Endothelial cell of umbilical vein (primary cell): ENCODE data around the gene C2CD4B. TPM values are rescaled to one million over a fixed set of nuclear protein-coding genes. Genes with fewer than 3 reads are reported as not detected.

Source experiments
- BruUV-seq: library from RNA; stranded (reverse); fragments of 400-500 nt; replicated peaks from 2 replicates; lab custom pipeline; 2021; lab: Mats Ljungman, UMichigan
- CTCF ChIA-PET: fragments of 300-600, 350-600 bp; sonication (Branson Sonifier 250); formaldehyde crosslinking; loops from one replicate; lab custom pipeline; 2021; ENCODE audit warnings: antibody characterized with exemption, inconsistent platforms; lab: Charles Lee
- POLR2A ChIA-PET: fragments of 300-600, 350-600 bp; sonication (Branson Sonifier 250); formaldehyde crosslinking; loops from one replicate; lab custom pipeline; 2021; ENCODE audit warnings: antibody characterized with exemption, inconsistent platforms; lab: Charles Lee
- DNase-seq: peaks from one replicate; pipeline ENCODE4 v3.0.0-alpha.2; 2011; ENCODE audit warnings: low read depth, low spot score
- FAIRE-seq: peaks from 2 replicates; lab custom pipeline; 2011; peaks lifted over from hg19 to GRCh38; lab: Jason Lieb, UNC
- H2AFZ ChIP-seq: 2 replicates; pipeline ENCODE4 v1.6.0; 2012; ENCODE audit warnings: low read depth, low read length, control low read depth, inconsistent platforms
- H3K27ac ChIP-seq: 2 replicates; pipeline ENCODE4 v1.5.1; 2011; ENCODE audit warnings: low read depth, mild to moderate bottlenecking, control low read depth, low read length, moderate library complexity; ENCODE audit not compliant: insufficient read depth
- H3K27me3 ChIP-seq, 2 experiments: 2 replicates each; pipeline versions ENCODE4 v1.6.0 to v1.6.1; 2011; ENCODE audit warnings: low read length in 2 of 2, mixed read lengths in 1 of 2; ENCODE audit not compliant: control insufficient read depth in 2 of 2, insufficient read depth in 2 of 2
- H3K36me3 ChIP-seq, 2 experiments: 2 replicates in 1 of 2; 3 replicates in 1 of 2; pipeline ENCODE4 v1.5.1; 2011; ENCODE audit warnings: low read length in 2 of 2, mild to moderate bottlenecking in 1 of 2, moderate library complexity in 1 of 2; ENCODE audit not compliant: control insufficient read depth in 2 of 2, insufficient read depth in 2 of 2; ENCODE audit errors: extremely low read depth in 1 of 2
- H3K4me1 ChIP-seq: 3 replicates; pipeline ENCODE4 v1.5.1; 2011; ENCODE audit warnings: mild to moderate bottlenecking, low read length; ENCODE audit not compliant: control insufficient read depth, insufficient read depth; ENCODE audit errors: extremely low read depth
- H3K4me2 ChIP-seq: 2 replicates; pipeline ENCODE4 v1.6.1; 2011; ENCODE audit warnings: low read length, control low read depth, mixed read lengths; ENCODE audit not compliant: insufficient read depth
- H3K4me3 ChIP-seq, 3 experiments: fragments of 200-600 bp in 1 of 3; sonication (generic), shearing (Covaris generic) in 1 of 3; replicated peaks in 1 of 3; 2 replicates each; pipeline ENCODE4 v1.5.1; 2011 to 2016; ENCODE audit warnings: control low read depth in 3 of 3, low read length in 3 of 3, mild to moderate bottlenecking in 2 of 3, inconsistent platforms in 1 of 3, low read depth in 1 of 3, moderate library complexity in 1 of 3; ENCODE audit not compliant: insufficient read depth in 1 of 3
- H3K79me2 ChIP-seq: 2 replicates; pipeline ENCODE4 v1.6.0; 2012; ENCODE audit warnings: low read length, inconsistent platforms; ENCODE audit not compliant: control insufficient read depth, insufficient read depth
- H3K9ac ChIP-seq: replicated peaks from 2 replicates; pipeline ENCODE3; 2011; ENCODE audit warnings: low read length, control low read depth; ENCODE audit not compliant: insufficient read depth; ENCODE audit errors: extremely low read depth
- H3K9me1 ChIP-seq: replicated peaks from 3 replicates; pipeline ENCODE4 v1.6.0; 2011; ENCODE audit warnings: mild to moderate bottlenecking, low read length; ENCODE audit not compliant: control insufficient read depth, insufficient read depth; ENCODE audit errors: extremely low read depth
- H3K9me3 ChIP-seq: replicated peaks from 2 replicates; pipeline ENCODE4 v1.5.1; 2012; ENCODE audit warnings: low read length, inconsistent platforms; ENCODE audit not compliant: control insufficient read depth, insufficient read depth
- H4K20me1 ChIP-seq: replicated peaks from 2 replicates; pipeline ENCODE3; 2011; ENCODE audit warnings: mild to moderate bottlenecking, low read length; ENCODE audit not compliant: control insufficient read depth, insufficient read depth; ENCODE audit errors: extremely low read depth
- CTCF ChIP-seq, 2 donors: IDR thresholded peaks; 1 replicate in 1 of 2; 2 replicates in 1 of 2; pipeline ENCODE4 v1.5.1; 2011; ENCODE audit warnings: low read length in 2 of 2, mild to moderate bottlenecking in 2 of 2, moderate library complexity in 2 of 2, control low read depth in 1 of 2, inconsistent platforms in 1 of 2, low read depth in 1 of 2; ENCODE audit not compliant: insufficient read depth in 1 of 2; ENCODE audit errors: extremely low read depth in 1 of 2
- EZH2 ChIP-seq: IDR thresholded peaks from 2 replicates; pipeline ENCODE4 v1.6.1; 2012; ENCODE audit warnings: borderline replicate concordance, low read depth, mild to moderate bottlenecking, moderate library complexity, low read length, inconsistent platforms; ENCODE audit not compliant: severe bottlenecking
- FOS ChIP-seq: IDR thresholded peaks from 2 replicates; pipeline ENCODE4 v1.6.1; 2011; ENCODE audit warnings: mild to moderate bottlenecking, low read length, moderate library complexity, borderline replicate concordance; ENCODE audit not compliant: insufficient read depth
- GATA2 ChIP-seq: IDR thresholded peaks from 2 replicates; pipeline ENCODE4 v1.7.0; 2011; ENCODE audit warnings: low read depth, mild to moderate bottlenecking, moderate library complexity, mixed read lengths, low read length; ENCODE audit not compliant: insufficient read length, insufficient read depth
- JUN ChIP-seq: IDR thresholded peaks from 2 replicates; pipeline ENCODE4 v1.6.1; 2011; ENCODE audit warnings: borderline replicate concordance, low read depth; ENCODE audit not compliant: insufficient read length, insufficient read depth
- MAX ChIP-seq: IDR thresholded peaks from 2 replicates; pipeline ENCODE4 v1.6.1; 2011; ENCODE audit not compliant: insufficient read depth, insufficient read length
- MYC ChIP-seq: IDR thresholded peaks from one replicate; pipeline ENCODE4 v1.6.1; 2011; ENCODE audit warnings: mild to moderate bottlenecking, low read depth, low read length
- POLR2A ChIP-seq: IDR thresholded peaks from 2 replicates; pipeline ENCODE4 v1.6.1; 2012; ENCODE audit warnings: low read depth, mild to moderate bottlenecking, control low read depth, low read length
- POLR2AphosphoS5 ChIP-seq: IDR thresholded peaks from 2 replicates; pipeline ENCODE4 v1.6.1; 2012; ENCODE audit warnings: low read depth, mild to moderate bottlenecking, control low read depth, low read length, moderate library complexity; ENCODE audit not compliant: insufficient read depth
- dilution Hi-C: fragments of 300-500 bp; cut with MboI; formaldehyde crosslinking; loops from one replicate; pipeline ENCODE4 v1.15.0; 2019; ENCODE audit warnings: low sequenced_read_pairs; ENCODE audit not compliant: extremely low pct_ligation_motif_present
- intact Hi-C: fragments of 100-400 bp; cut with micrococcal nuclease; formaldehyde crosslinking; loops from one replicate; pipeline ENCODE4 v1.10.0; 2022
- polyA plus RNA-seq, 4 experiments: library from polyadenylated mRNA; depleted of rRNA in 3 of 4; stranded (reverse) in 3 of 4; unstranded in 1 of 4; fragments of >200 nt; gene quantifications; 2 replicates each; pipeline versions ENCODE4 v1.2.1 to v1.2.3, GENCODE V29; 2011 to 2012; ENCODE audit warnings: missing spikeins in 1 of 4
- total RNA-seq: library from RNA; stranded (reverse); gene quantifications from 2 replicates; pipeline ENCODE4 v1.2.3, GENCODE V29; 2021

The C2CD4B gene
- total and polyA plus RNA-seq, 2 donors (not counting 3 experiments of a cell fraction or from before 2014, with no cell fraction given): 28.4 to 31.7 TPM

- H3K79me2 ChIP-seq: peaks cover 4% of the 10 kb centered on the region
- no peaks in the 10 kb centered on the region for H3K27me3 ChIP-seq
- no peaks in the 10 kb centered on the region for H3K9me1 ChIP-seq
- peak overlapping the region; percentile 51 for H2AFZ ChIP-seq
- ChIA-PET CTCF (interaction anchor here (1.0 to 6.3 kb wide), 5 partner anchors 9 to 78 kb away, joined by 3 to 48 read pairs (median 4); no protein-coding TSS in a partner anchor), POLR2A (no interaction called here)
- H3K4me3 ChIP-seq: peak overlapping the region in 2 of 3 experiments; percentile 49 to 75
- FAIRE-seq: peak; percentile 26
- H3K36me3 ChIP-seq: no peaks in the 10 kb centered on the region
- BruUV-seq: no TSS peak
- TF ChIP-seq EZH2 (no peak), GATA2 (no peak), CTCF (IDR thresholded peaks at IDR 0.05; ENCODE audit: extremely low read depth in 1 of 2, insufficient read depth in 1 of 2, low read depth in 1 of 2, low read length in 2 of 2) (no peak), FOS (no peak), POLR2A (no peak), MYC (no peak), JUN (no peak), POLR2AphosphoS5 (no peak), MAX (no peak)
- DNase-seq: peak; percentile 46
- no peaks in the 10 kb centered on the region for H3K9me3 ChIP-seq
- intact Hi-C loops: loop anchor here (5.0 kb wide), 1 partner anchor 291 kb away; no protein-coding TSS in a partner anchor
- H3K9ac ChIP-seq: peak overlapping the region; percentile 88
- H4K20me1 ChIP-seq: no peaks in the 10 kb centered on the region
- peak overlapping the region; percentile 69 for H3K27ac ChIP-seq
- peaks cover 31% of the 10 kb centered on the region for H3K4me1 ChIP-seq
- dilution Hi-C loops: no loop called here
- H3K4me2 ChIP-seq: peak overlapping the region; percentile 84
Observed at GRCh38 chr15:62163397-62164013, 1.6 kb downstream of the C2CD4B start.
